CMK (cell line): ENCODE measurements around the gene DPEP2.
"Not testable (repeated sequence)": the region's sequence is repeated elsewhere in the genome, so short reads cannot be mapped to it uniquely, and the experiment has no call there.

Experiments
- DNase-seq: peaks from one replicate; pipeline ENCODE4 v3.0.0-alpha.2; 2010; ENCODE audit warnings: low read depth

The DPEP2 gene

DNA sequence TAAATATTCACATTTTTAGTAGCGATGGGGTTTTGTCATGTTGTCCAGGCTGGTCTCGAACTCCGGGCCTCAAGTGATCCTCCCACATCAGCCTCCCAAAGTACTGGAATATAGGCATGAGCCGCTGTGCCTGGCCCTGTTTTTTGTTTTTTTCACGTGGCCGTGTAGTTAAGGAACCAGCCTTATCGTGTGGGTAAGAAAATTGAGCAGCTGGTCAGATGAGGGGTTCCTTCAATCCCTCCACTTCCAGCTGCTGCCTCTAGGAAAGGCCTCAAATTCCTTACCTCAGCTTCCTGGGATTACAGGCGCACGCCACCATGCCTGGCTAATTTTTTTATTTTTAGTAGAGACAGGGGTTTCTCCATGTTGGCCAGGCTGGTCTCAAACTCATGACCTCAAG is 5.9 kb upstream of the DPEP2 start:
- no peak for DNase-seq

DNA sequence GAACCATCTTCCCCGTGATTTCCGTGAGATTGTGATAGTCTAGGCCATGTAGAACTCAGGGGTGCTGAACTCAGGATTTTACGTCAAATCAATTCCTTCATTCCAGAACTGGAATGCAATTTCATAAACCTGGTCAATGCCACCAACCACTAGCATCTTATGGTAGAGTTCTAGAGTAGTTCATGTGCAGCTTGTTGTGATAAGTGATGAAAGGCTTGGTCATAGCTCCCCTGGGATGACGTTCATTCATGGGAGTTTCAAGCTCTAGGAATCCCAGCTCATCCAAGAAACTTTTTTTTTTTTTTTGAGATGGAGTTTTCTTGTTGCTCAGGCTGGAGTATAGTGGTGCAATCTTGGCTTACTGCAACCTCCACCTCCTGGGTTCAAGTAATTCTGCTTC is 3.7 kb upstream of the DPEP2 start:
- no peak for DNase-seq

DNA sequence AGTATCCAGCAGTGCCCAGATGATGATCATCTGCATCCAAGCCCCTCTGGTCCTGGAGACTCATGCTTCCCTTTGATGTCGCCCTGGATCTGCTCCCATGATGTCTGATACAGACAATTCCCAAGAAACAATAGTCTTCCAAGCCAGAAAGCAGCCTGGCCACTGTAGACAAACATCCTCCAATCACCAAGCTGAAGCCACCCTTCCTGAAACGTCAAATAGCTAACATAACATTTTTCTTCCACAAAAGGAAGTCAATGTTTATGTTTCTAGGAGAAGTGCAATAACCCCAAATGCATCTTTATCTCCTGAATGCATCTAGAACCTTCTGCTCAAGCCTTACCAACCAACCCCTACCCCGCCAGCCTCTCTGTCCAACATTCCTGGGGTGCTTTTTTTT is 1.2 kb upstream of the DPEP2 start:
- no peak for DNase-seq

DNA sequence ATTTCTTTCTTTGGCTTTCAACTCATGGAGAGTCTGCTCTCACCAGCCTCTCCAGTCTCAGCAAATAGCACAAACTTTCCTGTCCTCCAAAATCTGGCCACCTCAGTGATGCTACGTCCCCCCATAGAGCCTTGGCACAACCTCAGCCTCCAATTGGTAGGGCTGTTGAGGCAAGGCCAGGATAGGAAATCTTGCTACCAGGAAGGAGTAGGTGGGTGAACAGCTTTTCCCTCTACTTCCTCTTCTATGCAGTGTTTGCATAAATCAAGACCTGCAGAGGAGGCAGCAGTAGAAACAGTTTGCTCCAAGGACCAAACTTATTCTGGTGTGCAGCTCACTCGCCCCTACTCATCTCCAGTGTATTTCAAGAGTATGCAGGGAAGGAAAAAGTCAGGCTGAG is 701 bp upstream of the DPEP2 start:
- DNase-seq, result no peak

GRCh38 chr16:67998231-67998778 is 979 bp downstream of the DPEP2 start:
- DNase-seq, result not testable (repeated sequence)

- DNase-seq, result no peak
Observed at GRCh38 chr16:67996666-67997065, 2.6 kb downstream of the DPEP2 start.

GRCh38 chr16:67995423-67995822 is 3.9 kb downstream of the DPEP2 start:
- DNase-seq, result no peak

DNA sequence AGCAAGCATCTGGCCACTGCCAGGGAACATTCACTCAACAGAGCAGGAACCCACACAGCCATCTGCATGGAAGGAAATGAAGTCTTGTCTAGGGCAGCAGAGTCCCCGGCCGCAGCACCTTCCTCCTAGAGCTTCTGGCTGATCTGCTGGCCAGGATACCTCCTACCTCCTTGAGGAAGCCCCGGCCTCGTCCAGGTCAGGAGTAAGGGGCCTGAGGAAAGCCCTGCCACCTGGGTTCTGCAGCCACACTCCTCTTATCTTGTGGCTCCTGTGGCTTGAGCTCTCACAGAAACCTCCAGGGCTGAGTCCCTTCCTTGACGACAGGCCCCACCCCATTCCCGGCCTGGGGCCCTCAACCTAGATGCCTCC is 5.3 kb downstream of the DPEP2 start:
- DNase-seq, result peak; percentile 85

GRCh38 chr16:67993207-67994039 is 5.9 kb downstream of the DPEP2 start:
- DNase-seq, result peak; percentile 87

DNA sequence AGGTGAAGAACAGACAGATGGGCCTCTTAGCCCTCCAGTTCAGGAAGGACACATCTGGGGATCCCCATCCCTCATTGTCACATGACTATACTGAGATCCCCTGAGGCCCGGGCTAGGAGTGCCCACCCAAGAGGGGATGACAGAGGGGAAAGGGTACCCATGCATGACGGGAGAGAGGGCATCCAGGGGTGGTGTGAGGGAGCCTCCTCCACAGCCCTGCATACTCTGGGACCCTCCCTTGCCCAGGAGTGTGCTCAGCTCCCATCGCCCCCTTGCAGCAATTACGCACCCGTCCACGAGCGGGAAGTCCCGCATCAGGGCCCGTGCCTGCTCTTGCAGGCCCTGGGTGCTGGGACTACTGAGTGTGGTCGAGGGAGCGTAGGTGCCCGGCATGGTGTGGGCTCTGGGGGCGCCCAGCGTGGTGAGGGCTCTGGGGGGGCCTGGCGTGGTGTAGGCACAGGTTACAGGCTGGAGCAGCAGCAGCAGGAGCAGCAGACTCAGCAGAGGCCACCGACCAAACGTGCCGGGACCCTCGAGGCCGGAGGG is 6.5 kb downstream of the DPEP2 start:
- no peak for DNase-seq

DNA sequence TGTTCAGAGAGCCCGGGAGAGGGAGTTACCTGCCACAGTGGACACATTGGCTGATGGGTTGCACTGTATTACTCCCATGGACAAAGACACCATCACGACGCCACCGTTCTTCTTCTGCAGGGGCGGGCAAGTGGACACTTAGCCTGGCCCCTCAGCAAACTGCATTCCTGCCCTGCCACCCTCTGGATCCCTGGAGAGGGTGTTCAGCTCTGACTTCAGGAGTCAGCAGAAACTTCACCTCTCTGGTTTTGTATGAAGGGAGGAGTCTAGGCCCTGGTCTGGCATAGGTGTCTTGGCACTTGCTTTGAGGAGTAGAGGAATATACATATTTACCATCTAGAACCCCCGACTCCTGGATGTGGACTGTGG is 9.3 kb downstream of the DPEP2 start:
- no peak for DNase-seq

GRCh38 chr16:67989322-67990017 is 9.8 kb downstream of the DPEP2 start:
- no peak for DNase-seq

DNA sequence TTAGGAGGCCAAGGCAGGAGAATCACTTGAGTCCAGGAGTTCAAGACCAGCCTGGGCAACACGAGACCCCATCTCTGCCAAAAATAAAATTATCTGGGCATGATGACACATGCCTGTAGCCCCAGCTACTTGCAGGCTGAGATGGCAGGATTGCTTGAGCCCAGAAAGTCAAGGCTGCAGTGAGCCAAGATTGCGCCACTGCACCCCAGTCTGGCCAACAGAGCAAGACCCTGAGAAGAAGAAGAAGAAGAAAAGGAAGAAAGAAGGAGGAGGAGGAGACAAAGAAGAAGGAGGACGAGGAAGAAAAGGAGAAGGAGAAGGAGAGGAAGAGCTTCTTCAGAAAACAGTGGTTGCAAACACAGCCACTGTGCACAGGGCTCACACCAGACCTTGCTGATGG is 10.6 kb downstream of the DPEP2 start:
- DNase-seq, result no peak

DNA sequence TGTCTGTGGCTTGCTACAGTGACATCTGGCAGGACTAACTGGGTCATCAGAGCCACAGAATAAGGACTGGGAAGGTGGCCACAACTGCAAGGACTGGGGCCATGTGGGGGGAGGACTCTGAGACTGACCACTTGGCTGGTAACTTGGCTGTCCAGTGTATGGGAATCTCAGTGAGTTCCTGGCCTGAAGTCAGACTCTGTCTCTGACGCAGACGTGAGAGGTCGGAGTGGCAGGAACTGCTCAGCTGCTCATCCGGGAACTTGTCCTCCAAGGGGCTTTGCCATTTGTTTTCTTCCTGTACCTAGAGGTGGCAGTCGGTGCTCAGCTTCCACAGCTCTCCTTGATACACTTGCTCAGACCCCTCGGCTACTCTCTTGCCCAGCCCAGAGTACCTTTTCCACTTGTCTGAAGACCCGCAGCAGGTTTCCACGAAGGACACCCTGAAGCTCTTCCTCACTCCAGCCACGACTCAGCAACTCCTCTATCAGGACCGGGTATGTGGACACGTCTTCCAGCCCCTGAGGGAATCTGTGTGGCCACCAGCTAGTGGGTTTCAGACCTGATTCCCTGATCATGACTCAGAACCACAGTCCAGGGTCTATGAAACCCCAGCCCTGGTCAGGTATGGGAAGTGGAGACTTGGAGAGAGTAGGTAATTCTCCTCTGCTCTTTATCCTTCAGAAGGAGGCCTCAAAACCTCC is 11.7 kb downstream of the DPEP2 start:
- no peak for DNase-seq

- DNase-seq, result no peak
Observed at GRCh38 chr16:67986949-67987348, 12.3 kb downstream of the DPEP2 start.

- no peak for DNase-seq
Observed at GRCh38 chr16:67982011-67982696, 17.1 kb downstream of the DPEP2 start.

- DNase-seq, result no peak
Observed at GRCh38 chr16:67979955-67980678, 19.2 kb downstream of the DPEP2 start, which contains the start of gene DPEP3. DPEP3 (minus strand) TSS chr16:67980499; CDS start chr16:67980380, 119 bp downstream.

DNA sequence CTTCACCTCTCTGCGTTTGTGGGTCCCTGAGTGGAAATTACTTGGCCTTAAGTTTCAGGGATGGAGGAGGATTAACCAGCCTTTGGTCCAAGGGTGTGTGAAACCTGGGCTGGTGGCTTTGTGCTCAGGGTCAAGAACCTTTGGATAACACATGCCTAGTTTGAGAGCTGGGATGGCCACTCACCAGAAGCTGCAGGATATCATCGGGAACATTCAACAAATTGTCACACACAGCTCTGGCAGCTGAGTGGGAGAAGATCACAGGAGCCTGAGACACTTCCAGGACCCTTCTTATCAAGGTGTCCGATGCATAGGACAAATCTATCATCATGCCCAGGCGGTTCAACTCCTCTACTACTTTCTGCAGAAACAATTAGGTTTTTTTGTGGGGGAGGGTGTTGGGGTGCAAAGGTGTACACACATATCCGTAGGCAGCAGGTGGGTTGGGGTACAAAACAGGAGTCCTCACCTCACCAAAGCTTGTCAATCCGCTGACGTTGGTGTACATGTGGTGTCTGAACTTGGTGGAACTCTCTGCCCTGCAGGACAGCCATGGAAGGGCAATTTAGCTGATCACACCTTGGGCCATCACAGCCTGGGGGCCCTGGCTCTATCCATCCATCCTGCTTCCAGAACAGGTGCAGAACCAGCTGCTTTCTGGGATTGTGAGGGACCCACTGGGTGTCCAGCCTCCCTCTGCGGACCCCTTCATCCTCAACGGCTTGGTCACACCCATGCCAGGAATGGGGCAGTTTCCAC is 21.6 kb downstream of the DPEP2 start:
- no peak for DNase-seq

- no peak for DNase-seq
Observed at GRCh38 chr16:67977005-67977404, 22.3 kb downstream of the DPEP2 start.

- no peak for DNase-seq
Observed at GRCh38 chr16:67976205-67976604, 23.1 kb downstream of the DPEP2 start.
